A549 treated with dexamethasone at 1 μM for 4 hours (cell line): ENCODE data around the gene C6. TPM values are rescaled to one million over a fixed set of nuclear protein-coding genes. Genes with fewer than 3 reads are reported as not detected.

Experiments used
- total RNA-seq: library from RNA; stranded (reverse); fragments of 200-300 nt; extraction: Qiagen RNA extraction; gene quantifications from 5 replicates; pipeline ENCODE4 v1.2.3, GENCODE V29; 2022

The C6 gene
- not detected in 5 replicates for total RNA-seq

GRCh38 chr5:41213340-41213739, at the start of gene C6:
TSS of gene C6 (minus strand) at chr5:41213532. CDS start at chr5:41203230, 10,302 bp downstream.

Other genes starting within 250 kb of the C6 start
- gene MROH2B, start 142.2 kb downstream of the C6 start, total RNA-seq = not detected in 5 replicates